GM18873 (cell line): ENCODE data around the gene FOXP2.
A peak's percentile ranks its signal among the peaks of the same experiment; 100 is the strongest.
"Not testable (repeated sequence)": the region's sequence is repeated elsewhere in the genome, so short reads cannot be mapped to it uniquely, and the experiment has no call there.

Source experiments
- ATAC-seq: cut with Tn5 transposase; IDR thresholded peaks from one replicate; pipeline ENCODE4 v1.9.1; 2021; ENCODE audit warnings: mild to moderate bottlenecking, moderate library complexity, moderate number of reproducible peaks; ENCODE audit not compliant: unreplicated experiment, low FRiP score

The FOXP2 gene

GRCh38 chr7:114414156-114415063 is at the start of gene FOXP2:
Gene FOXP2, plus strand, starts transcription at chr7:114414815. Its CDS starts 11,697 bp downstream, at chr7:114426512.
- no peak for ATAC-seq

- no peak for ATAC-seq
Observed at GRCh38 chr7:114365791-114366190, 48.8 kb upstream of the FOXP2 start.

GRCh38 chr7:114368492-114368891 is 46.1 kb upstream of the FOXP2 start:
- no peak for ATAC-seq

GRCh38 chr7:114369294-114369693 is 45.3 kb upstream of the FOXP2 start:
- no peak for ATAC-seq

GRCh38 chr7:114372619-114373018 is 42.0 kb upstream of the FOXP2 start:
- ATAC-seq = no peak

- no peak for ATAC-seq
Observed at GRCh38 chr7:114375907-114376306, 38.7 kb upstream of the FOXP2 start.

GRCh38 chr7:114383946-114384345 is 30.7 kb upstream of the FOXP2 start:
- ATAC-seq = not testable (repeated sequence)

- not testable (repeated sequence) for ATAC-seq
Observed at GRCh38 chr7:114384346-114384745, 30.3 kb upstream of the FOXP2 start.

- no peak for ATAC-seq
Observed at GRCh38 chr7:114388021-114388420, 26.6 kb upstream of the FOXP2 start.

GRCh38 chr7:114392686-114393085 is 21.9 kb upstream of the FOXP2 start:
- no peak for ATAC-seq

- ATAC-seq = no peak
Observed at GRCh38 chr7:114402876-114403635, 11.6 kb upstream of the FOXP2 start.

GRCh38 chr7:114405427-114405826 is 9.2 kb upstream of the FOXP2 start:
- ATAC-seq = peak; percentile 59

- no peak for ATAC-seq
Observed at GRCh38 chr7:114409750-114410149, 4.9 kb upstream of the FOXP2 start.

GRCh38 chr7:114412548-114412947 is 2.1 kb upstream of the FOXP2 start:
- ATAC-seq = no peak

GRCh38 chr7:114413761-114414155 is 857 bp upstream of the FOXP2 start:
- no peak for ATAC-seq

- ATAC-seq = no peak
Observed at GRCh38 chr7:114415064-114415989, 712 bp downstream of the FOXP2 start.

- ATAC-seq = no peak
Observed at GRCh38 chr7:114416129-114416990, 1.7 kb downstream of the FOXP2 start.

GRCh38 chr7:114417290-114417689 is 2.7 kb downstream of the FOXP2 start:
- no peak for ATAC-seq

GRCh38 chr7:114418117-114418516 is 3.5 kb downstream of the FOXP2 start:
- ATAC-seq = no peak
